Measurements from ENCODE around the gene SUMF1.

Gene SUMF1

DNA sequence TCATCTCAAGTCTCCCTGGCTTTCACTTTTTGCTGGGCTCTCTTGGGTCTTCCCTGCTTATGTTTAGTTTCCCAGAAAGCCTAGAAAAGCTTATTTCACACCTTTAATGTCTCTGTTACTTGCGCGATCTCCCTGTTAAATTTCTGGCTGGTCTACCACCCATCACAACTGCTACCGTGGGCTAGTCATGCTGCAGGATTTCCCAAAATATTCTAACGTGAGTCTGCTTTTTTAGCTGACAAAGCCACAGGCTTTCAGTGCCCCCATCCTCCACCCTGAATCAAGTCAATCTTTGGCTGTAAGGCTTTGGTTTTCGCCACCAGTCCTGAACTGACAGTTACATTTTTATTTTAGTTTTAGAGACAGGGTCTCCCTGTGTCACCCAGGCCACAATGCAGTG lies 74.1 kb downstream of the SUMF1 start:
- TF ChIP-seq, protein P1, sequence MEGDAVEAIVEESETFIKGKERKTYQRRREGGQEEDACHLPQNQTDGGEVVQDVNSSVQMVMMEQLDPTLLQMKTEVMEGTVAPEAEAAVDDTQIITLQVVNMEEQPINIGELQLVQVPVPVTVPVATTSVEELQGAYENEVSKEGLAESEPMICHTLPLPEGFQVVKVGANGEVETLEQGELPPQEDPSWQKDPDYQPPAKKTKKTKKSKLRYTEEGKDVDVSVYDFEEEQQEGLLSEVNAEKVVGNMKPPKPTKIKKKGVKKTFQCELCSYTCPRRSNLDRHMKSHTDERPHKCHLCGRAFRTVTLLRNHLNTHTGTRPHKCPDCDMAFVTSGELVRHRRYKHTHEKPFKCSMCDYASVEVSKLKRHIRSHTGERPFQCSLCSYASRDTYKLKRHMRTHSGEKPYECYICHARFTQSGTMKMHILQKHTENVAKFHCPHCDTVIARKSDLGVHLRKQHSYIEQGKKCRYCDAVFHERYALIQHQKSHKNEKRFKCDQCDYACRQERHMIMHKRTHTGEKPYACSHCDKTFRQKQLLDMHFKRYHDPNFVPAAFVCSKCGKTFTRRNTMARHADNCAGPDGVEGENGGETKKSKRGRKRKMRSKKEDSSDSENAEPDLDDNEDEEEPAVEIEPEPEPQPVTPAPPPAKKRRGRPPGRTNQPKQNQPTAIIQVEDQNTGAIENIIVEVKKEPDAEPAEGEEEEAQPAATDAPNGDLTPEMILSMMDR (IDR thresholded peaks at IDR 0.05; ENCODE audit: borderline replicate concordance, insufficient read depth, low read depth, low read length), result no peak

DNA sequence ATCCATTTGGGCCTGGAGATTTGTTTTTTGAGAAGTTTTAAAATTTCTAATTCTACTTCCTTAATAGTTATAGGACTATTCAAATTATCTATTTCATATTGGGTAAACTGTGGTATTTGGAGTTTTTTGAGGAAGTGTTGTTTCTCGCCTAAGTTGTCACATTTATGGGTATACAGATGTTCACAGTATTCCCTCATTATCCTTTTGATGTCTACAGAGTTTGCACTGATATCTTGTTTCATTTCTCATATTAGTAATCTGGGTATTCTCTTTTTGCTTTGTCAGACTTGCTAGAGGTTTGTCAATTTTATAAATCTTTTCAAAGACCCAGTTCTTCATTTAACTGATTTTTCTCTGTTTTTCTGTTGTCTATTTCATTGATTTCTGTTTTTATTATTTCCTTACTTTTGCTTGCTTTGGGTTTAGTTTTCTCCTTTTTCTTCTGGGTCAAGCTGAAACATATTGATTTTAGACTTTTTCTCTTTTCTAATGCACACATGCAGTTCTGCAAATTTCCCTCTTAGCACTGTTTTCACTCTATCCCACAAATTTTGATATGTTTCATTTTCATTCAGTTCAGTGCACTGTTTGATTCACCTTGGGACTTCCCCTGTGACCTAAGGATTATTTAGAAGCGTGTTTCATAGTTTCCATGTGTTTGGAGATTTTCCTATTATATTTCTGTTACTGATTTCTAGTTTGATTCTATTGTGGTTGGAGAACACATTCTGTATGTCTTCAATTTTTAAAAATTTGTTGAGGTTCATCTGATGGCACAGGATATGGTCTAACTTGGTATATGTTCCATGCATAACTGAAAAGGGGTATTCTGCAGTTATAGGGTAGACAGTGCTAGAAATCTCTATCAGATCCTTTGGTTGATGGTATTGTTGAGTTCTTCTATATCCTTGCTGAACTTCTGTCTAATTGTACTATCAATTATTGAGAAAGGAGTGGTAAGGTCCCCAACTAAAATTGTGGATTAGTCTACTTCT lies 79.6 kb downstream of the SUMF1 start:
- no peak overlapping the region for H3K4me3 ChIP-seq (ENCODE audit: low read depth, low read length)
- TF ChIP-seq, protein P1 (IDR thresholded peaks at IDR 0.05; ENCODE audit: borderline replicate concordance, insufficient read depth, low read depth, low read length), result no peak

More for the DNA sequence above, 74.1 kb downstream of the SUMF1 start:
- no peak overlapping the region for H3K4me3 ChIP-seq (ENCODE audit: low read depth, low read length)

DNA sequence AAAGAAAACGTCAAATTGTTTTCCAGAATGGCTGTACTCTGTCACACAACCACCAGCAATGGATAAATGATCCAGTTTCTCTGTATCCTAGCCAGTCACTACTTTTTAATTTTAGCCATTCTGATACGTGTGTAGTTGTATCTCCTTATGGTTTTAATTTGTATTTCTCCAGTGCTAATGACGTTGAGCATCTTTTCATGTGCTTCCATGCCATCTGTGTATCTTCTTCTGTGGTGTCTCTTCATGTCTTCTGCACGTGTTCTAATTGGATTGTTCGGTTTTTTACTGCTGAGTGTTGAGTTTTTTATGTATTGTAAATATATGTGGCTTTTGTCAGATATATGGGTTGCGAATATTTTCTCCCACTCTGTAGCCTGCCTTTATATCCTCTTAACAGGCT lies 81.9 kb downstream of the SUMF1 start:
- TF ChIP-seq, protein P1 (IDR thresholded peaks at IDR 0.05; ENCODE audit: borderline replicate concordance, insufficient read depth, low read depth, low read length), result no peak
- H3K4me3 ChIP-seq (ENCODE audit: low read depth, low read length), result no peak overlapping the region

DNA sequence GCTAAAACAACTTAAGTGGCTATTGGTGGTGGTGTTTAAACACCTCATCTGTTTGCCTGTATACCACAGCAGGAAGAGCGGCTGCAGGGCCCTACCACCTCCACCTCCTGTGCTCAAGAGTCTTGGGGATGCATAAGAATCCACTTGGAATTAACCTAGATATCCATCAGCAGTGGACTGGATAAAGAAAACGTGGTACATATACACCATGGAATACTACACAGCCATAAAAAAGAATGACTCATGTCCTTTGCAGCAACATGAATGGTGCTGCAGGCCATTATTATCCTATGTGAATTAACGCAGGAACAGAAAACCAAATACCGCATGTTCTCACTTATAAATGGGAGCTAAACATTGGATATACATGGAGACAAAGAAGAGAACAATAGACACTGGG lies 87.1 kb downstream of the SUMF1 start:
- no peak overlapping the region for H3K4me3 ChIP-seq (ENCODE audit: low read depth, low read length)
- TF ChIP-seq, protein P1 (IDR thresholded peaks at IDR 0.05; ENCODE audit: borderline replicate concordance, insufficient read depth, low read depth, low read length), result no peak

DNA sequence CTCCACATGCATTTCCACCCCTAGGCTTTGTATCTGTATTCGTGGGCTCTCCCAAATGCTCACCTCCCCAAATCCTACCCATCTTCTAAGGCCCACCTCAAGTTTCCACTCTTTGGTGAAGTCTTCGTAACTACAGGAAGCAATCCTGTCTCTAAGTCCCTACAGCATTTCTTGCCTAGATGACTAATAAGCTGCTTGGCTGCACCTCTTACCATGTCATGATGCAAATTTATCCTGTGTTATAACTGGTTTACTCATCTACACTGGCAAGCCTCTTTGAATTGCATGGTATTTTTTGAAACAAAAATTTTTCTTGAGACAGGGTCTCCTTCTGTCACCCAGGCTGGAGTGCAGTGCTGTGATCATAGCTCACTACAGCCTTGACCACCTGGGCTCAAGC lies 90.6 kb downstream of the SUMF1 start:
- TF ChIP-seq, protein P1 (IDR thresholded peaks at IDR 0.05; ENCODE audit: borderline replicate concordance, insufficient read depth, low read depth, low read length), result no peak
- no peak overlapping the region for H3K4me3 ChIP-seq (ENCODE audit: low read depth, low read length)

DNA sequence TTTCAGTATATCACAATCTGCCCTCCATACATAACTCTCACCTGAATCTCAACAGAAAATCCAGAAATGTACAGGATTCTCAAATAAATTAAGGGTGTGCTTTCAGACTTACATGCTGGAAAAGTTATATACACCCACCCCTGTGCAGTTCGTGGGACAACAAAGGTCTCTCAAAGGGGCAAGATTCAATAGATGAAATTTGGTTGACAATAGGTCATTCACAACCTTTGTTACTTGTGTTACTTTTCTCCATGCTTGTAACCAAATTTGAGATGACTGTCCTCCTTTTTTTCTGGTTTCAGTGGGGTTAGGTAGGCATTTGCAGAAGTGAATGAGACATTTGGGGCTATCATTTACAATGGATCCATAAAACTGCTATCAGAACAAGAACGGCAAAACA lies 91.2 kb downstream of the SUMF1 start:
- TF ChIP-seq, protein P1 (IDR thresholded peaks at IDR 0.05; ENCODE audit: borderline replicate concordance, insufficient read depth, low read depth, low read length), result no peak

DNA sequence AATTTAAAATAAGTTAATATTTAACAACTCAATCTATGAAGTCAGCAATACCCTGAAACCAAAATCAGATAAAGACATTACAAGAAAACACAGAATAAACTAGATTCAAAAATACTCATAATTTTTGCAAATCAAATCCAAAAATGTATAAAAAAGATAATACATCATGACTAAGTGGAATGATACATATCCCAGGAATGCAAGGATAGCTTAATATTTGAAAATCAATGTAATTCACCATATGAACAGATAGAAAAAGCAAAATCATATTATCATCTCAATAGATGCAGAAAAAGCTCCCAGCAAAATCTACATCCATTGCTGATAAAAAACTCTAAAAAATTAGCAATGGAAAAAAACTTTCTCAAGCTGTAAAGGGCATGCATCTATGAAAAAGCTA lies 93.4 kb downstream of the SUMF1 start:
- TF ChIP-seq, protein P1 (IDR thresholded peaks at IDR 0.05; ENCODE audit: borderline replicate concordance, insufficient read depth, low read depth, low read length), result no peak

More for the DNA sequence above, 91.2 kb downstream of the SUMF1 start:
- no peak overlapping the region for H3K4me3 ChIP-seq (ENCODE audit: low read depth, low read length)

More for the DNA sequence above, 93.4 kb downstream of the SUMF1 start:
- no peak overlapping the region for H3K4me3 ChIP-seq (ENCODE audit: low read depth, low read length)
